ENCODE measurements around the gene LGI4. TPM values are rescaled to one million over a fixed set of nuclear protein-coding genes. Genes with fewer than 3 reads are reported as not detected.

LGI4 gene
- total RNA-seq, 1 donor from 2014 or later: 0.10 TPM

- Mint-ChIP-seq H3K27ac (ENCODE audit: unreplicated experiment) (no peak overlapping the region), H3K4me1 (ENCODE audit: unreplicated experiment) (no peaks in the 10 kb centered on the region), H3K9me3 (ENCODE audit: unreplicated experiment) (no peaks in the 10 kb centered on the region), H3K27me3 (ENCODE audit: unreplicated experiment) (peaks cover 4% of the 10 kb centered on the region), H3K4me3 (ENCODE audit: unreplicated experiment) (no peak overlapping the region), H3K36me3 (ENCODE audit: low read depth, unreplicated experiment) (peaks cover 10% of the 10 kb centered on the region)
- DNase-seq (ENCODE audit: low spot score): no peak
- no peak for TF ChIP-seq CTCF (IDR thresholded peaks at IDR 0.05; ENCODE audit: unreplicated experiment)
Observed at GRCh38 chr19:35076026-35076370, 58.9 kb downstream of the LGI4 start.

- no peak for DNase-seq (ENCODE audit: low spot score)
- Mint-ChIP-seq H3K27ac (ENCODE audit: unreplicated experiment) (no peak overlapping the region), H3K4me3 (ENCODE audit: unreplicated experiment) (no peak overlapping the region), H3K4me1 (ENCODE audit: unreplicated experiment) (no peaks in the 10 kb centered on the region), H3K27me3 (ENCODE audit: unreplicated experiment) (peaks cover 4% of the 10 kb centered on the region), H3K36me3 (ENCODE audit: low read depth, unreplicated experiment) (peaks cover 10% of the 10 kb centered on the region), H3K9me3 (ENCODE audit: unreplicated experiment) (no peaks in the 10 kb centered on the region)
- TF ChIP-seq CTCF (IDR thresholded peaks at IDR 0.05; ENCODE audit: unreplicated experiment): no peak
Observed at GRCh38 chr19:35075202-35076025, 59.4 kb downstream of the LGI4 start.

Other genes starting within 250 kb of the LGI4 start
- gene ZNF30, start 208.2 kb downstream of the LGI4 start, total RNA-seq (ENCODE audit: unreplicated experiment): 6.9 TPM
- 68.6 TPM for gene ZNF792, start 170.8 kb downstream of the LGI4 start, total RNA-seq (ENCODE audit: unreplicated experiment)
- gene GRAMD1A, start 134.7 kb downstream of the LGI4 start, total RNA-seq (ENCODE audit: unreplicated experiment): 156 TPM
- 0.62 TPM for gene SCN1B, start 104.6 kb downstream of the LGI4 start, total RNA-seq (ENCODE audit: unreplicated experiment)
- gene HPN, start 93.3 kb downstream of the LGI4 start, total RNA-seq (ENCODE audit: unreplicated experiment): 1.3 TPM
- gene FXYD3, start 19.2 kb downstream of the LGI4 start, total RNA-seq (ENCODE audit: unreplicated experiment): not detected
- gene FXYD1, start 3.8 kb upstream of the LGI4 start, total RNA-seq (ENCODE audit: unreplicated experiment): not detected
- 0.67 TPM for gene FXYD7, start 8.2 kb upstream of the LGI4 start, total RNA-seq (ENCODE audit: unreplicated experiment)
- gene FXYD5, start 19.7 kb upstream of the LGI4 start, total RNA-seq (ENCODE audit: unreplicated experiment): 78.7 TPM
- not detected for gene FAM187B, start 93.7 kb upstream of the LGI4 start, total RNA-seq (ENCODE audit: unreplicated experiment)
- 35.9 TPM for gene LSR, start 113.9 kb upstream of the LGI4 start, total RNA-seq (ENCODE audit: unreplicated experiment)
- gene USF2, start 133.9 kb upstream of the LGI4 start, total RNA-seq (ENCODE audit: unreplicated experiment): 92.2 TPM
- gene HAMP, start 147.5 kb upstream of the LGI4 start, total RNA-seq (ENCODE audit: unreplicated experiment): 0.74 TPM
- gene MAG, start 157.1 kb upstream of the LGI4 start, total RNA-seq (ENCODE audit: unreplicated experiment): not detected
- not detected for gene CD22, start 194.1 kb upstream of the LGI4 start, total RNA-seq (ENCODE audit: unreplicated experiment)
- not detected for gene FFAR1, start 212.8 kb upstream of the LGI4 start, total RNA-seq (ENCODE audit: unreplicated experiment)
- gene FFAR3, start 223.4 kb upstream of the LGI4 start, total RNA-seq (ENCODE audit: unreplicated experiment): not detected
- not detected for gene GPR42, start 236.0 kb upstream of the LGI4 start, total RNA-seq (ENCODE audit: unreplicated experiment)